Keratinocyte (primary cell): ENCODE measurements around the gene UCKL1. TPM values are rescaled to one million over a fixed set of nuclear protein-coding genes. Genes with fewer than 3 reads are reported as not detected.

ENCODE experiments used
- DNase-seq: peaks from one replicate; pipeline ENCODE4 v3.0.0-alpha.2; 2011; ENCODE audit warnings: low read depth, missing footprints, low spot score
- FAIRE-seq: peaks from 2 replicates; lab custom pipeline; 2011; peaks lifted over from hg19 to GRCh38; lab: Jason Lieb, UNC
- H2AFZ ChIP-seq: 2 replicates; pipeline ENCODE4 v1.6.0; 2012; ENCODE audit warnings: low read length, control low read depth, inconsistent platforms; ENCODE audit not compliant: control insufficient read depth
- H3K27ac ChIP-seq: 2 replicates; pipeline ENCODE4 v1.5.1; 2011; ENCODE audit warnings: low read length; ENCODE audit not compliant: control insufficient read depth, insufficient read depth
- H3K27me3 ChIP-seq: 3 replicates; pipeline ENCODE4 v1.6.0; 2011; ENCODE audit warnings: low read length; ENCODE audit not compliant: control insufficient read depth, insufficient read depth; ENCODE audit errors: extremely low read depth
- H3K36me3 ChIP-seq, 2 experiments: 2 replicates in 1 of 2; 3 replicates in 1 of 2; pipeline ENCODE4 v1.5.1; 2011; ENCODE audit warnings: low read length in 2 of 2, mild to moderate bottlenecking in 1 of 2; ENCODE audit not compliant: control insufficient read depth in 2 of 2, insufficient read depth in 2 of 2; ENCODE audit errors: extremely low read depth in 1 of 2
- H3K4me1 ChIP-seq: 3 replicates; pipeline ENCODE4 v1.5.1; 2011; ENCODE audit warnings: low read length; ENCODE audit not compliant: control insufficient read depth, insufficient read depth; ENCODE audit errors: extremely low read depth
- H3K4me2 ChIP-seq: 3 replicates; pipeline ENCODE4 v1.6.0; 2011; ENCODE audit warnings: low read depth, low read length; ENCODE audit not compliant: control insufficient read depth, insufficient read depth; ENCODE audit errors: extremely low read depth
- H3K4me3 ChIP-seq, 3 experiments: fragments of 200-600 bp in 1 of 3; sonication (generic) in 1 of 3; 2 replicates in 2 of 3; 3 replicates in 1 of 3; pipeline ENCODE4 v1.5.1; 2011 to 2016; ENCODE audit warnings: low read length in 3 of 3, mild to moderate bottlenecking in 3 of 3, control low read depth in 2 of 3, inconsistent platforms in 1 of 3, low read depth in 1 of 3, mixed read lengths in 1 of 3, mixed run types in 1 of 3, moderate library complexity in 1 of 3; ENCODE audit not compliant: control insufficient read depth in 2 of 3, insufficient read depth in 2 of 3; ENCODE audit errors: extremely low read depth in 1 of 3
- H3K79me2 ChIP-seq: 2 replicates; pipeline ENCODE4 v1.6.0; 2012; ENCODE audit warnings: low read length; ENCODE audit not compliant: control insufficient read depth, insufficient read depth
- H3K9ac ChIP-seq: 3 replicates; pipeline ENCODE4 v1.6.0; 2011; ENCODE audit warnings: low read length; ENCODE audit not compliant: control insufficient read depth, insufficient read depth; ENCODE audit errors: extremely low read depth
- H3K9me1 ChIP-seq: 3 replicates; pipeline ENCODE4 v1.6.0; 2011; ENCODE audit warnings: low read length; ENCODE audit not compliant: control insufficient read depth, insufficient read depth; ENCODE audit errors: extremely low read depth
- H3K9me3 ChIP-seq: 2 replicates; pipeline ENCODE4 v1.5.1; 2012; ENCODE audit warnings: low read depth, low read length; ENCODE audit not compliant: control insufficient read depth
- H4K20me1 ChIP-seq: 3 replicates; pipeline ENCODE4 v1.6.0; 2011; ENCODE audit warnings: low read length; ENCODE audit not compliant: control insufficient read depth, insufficient read depth; ENCODE audit errors: extremely low read depth
- EZH2 ChIP-seq: IDR thresholded peaks from one replicate; pipeline ENCODE4 v1.6.1; 2012; ENCODE audit warnings: inconsistent platforms, mild to moderate bottlenecking, low read length, moderate library complexity
- dilution Hi-C: fragments of 300-500 bp; cut with MboI; formaldehyde crosslinking; loops from one replicate; pipeline ENCODE4 v1.7.0; 2020; ENCODE audit warnings: low sequenced_read_pairs; ENCODE audit not compliant: extremely low pct_ligation_motif_present
- polyA plus RNA-seq, 5 experiments: library from polyadenylated mRNA; depleted of rRNA in 3 of 5; stranded (reverse) in 3 of 5; stranded (forward) in 1 of 5; unstranded in 1 of 5; fragments of >200 nt; gene quantifications; 1 replicate in 1 of 5; 2 replicates in 3 of 5; 3 replicates in 1 of 5; pipeline versions ENCODE4 v1.2.1 to v1.2.3, GENCODE V29; 2011 to 2012; ENCODE audit warnings: missing spikeins in 2 of 5, low read depth in 1 of 5, low replicate concordance in 1 of 5
- TF ChIP-seq, protein P1 (sequence below), 3 experiments: IDR thresholded peaks in 1 of 3; conservative IDR thresholded peaks in 1 of 3; optimal IDR thresholded peaks in 1 of 3; 2 replicates in 2 of 3; 3 replicates in 1 of 3; pipeline versions ENCODE3 to v1.5.1; 2011; ENCODE audit warnings: low read length in 3 of 3, mild to moderate bottlenecking in 3 of 3, moderate library complexity in 2 of 3, control low read depth in 1 of 3, inconsistent platforms in 1 of 3; ENCODE audit not compliant: insufficient read depth in 2 of 3; ENCODE audit errors: extremely low read depth in 1 of 3

The UCKL1 gene
- polyA plus RNA-seq, 1 donor (not counting 4 experiments of a cell fraction or from before 2014, with no cell fraction given), result 24.1 TPM

DNA sequence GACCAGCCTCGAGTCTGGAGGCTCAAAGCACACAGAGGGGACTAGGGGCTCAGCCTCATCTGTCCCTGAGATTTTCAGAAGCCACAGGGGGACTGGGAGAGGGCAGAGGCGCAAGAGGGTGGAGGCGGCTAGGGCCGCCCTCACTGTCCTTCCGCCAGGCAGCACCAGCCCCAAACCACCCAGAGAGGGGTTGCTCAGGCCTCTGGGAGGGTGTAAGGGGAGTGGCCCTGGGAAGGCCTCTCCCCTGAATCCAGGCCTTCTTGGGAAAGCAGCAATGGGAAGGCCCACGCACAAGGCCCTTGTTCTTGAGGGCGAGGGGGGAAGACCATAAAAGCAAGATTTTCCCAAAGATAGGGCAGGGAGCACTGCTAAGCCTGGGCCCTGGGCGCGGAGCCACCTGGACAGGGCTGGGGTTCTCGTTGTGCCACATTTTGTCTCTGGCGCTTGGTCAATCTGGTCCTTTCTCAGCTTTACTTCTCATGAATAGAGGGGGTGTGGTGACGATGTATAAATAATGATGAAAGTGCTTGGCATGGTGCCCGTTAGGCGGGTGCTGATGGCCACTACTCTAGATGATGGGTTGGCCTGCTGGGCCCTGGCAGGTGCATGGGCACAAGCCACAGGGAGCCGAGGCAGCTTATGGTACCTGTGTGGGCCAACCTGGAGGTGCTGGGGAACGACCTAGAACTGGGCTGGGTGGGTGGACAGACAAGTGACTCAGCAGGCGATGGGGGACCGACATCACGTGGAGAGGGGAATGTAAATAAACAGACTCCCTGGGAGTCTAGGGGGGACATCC is 18.4 kb upstream of the UCKL1 start:
- TF ChIP-seq, protein P1, sequence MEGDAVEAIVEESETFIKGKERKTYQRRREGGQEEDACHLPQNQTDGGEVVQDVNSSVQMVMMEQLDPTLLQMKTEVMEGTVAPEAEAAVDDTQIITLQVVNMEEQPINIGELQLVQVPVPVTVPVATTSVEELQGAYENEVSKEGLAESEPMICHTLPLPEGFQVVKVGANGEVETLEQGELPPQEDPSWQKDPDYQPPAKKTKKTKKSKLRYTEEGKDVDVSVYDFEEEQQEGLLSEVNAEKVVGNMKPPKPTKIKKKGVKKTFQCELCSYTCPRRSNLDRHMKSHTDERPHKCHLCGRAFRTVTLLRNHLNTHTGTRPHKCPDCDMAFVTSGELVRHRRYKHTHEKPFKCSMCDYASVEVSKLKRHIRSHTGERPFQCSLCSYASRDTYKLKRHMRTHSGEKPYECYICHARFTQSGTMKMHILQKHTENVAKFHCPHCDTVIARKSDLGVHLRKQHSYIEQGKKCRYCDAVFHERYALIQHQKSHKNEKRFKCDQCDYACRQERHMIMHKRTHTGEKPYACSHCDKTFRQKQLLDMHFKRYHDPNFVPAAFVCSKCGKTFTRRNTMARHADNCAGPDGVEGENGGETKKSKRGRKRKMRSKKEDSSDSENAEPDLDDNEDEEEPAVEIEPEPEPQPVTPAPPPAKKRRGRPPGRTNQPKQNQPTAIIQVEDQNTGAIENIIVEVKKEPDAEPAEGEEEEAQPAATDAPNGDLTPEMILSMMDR (optimal IDR thresholded peaks at IDR 0.05 in 1 of 3, IDR thresholded peaks at IDR 0.05 in 1 of 3, conservative IDR thresholded peaks at IDR 0.05 in 1 of 3; ENCODE audit: extremely low read depth in 1 of 3, insufficient read depth in 2 of 3, low read length in 3 of 3), result no peak
- no peak for TF ChIP-seq EZH2
- FAIRE-seq (no peak), DNase-seq (no peak)
- Histone ChIP-seq H3K9me3 (no peaks in the 10 kb centered on the region), H3K4me1 (peaks cover 10% of the 10 kb centered on the region), H3K36me3 (no peaks in the 10 kb centered on the region), H3K4me3 (no peak overlapping the region), H3K9me1 (no peaks in the 10 kb centered on the region), H3K27ac (no peak overlapping the region), H3K27me3 (peaks cover 4% of the 10 kb centered on the region), H3K4me2 (no peak overlapping the region), H2AFZ (no peak overlapping the region), H4K20me1 (no peaks in the 10 kb centered on the region), H3K79me2 (no peaks in the 10 kb centered on the region), H3K9ac (no peak overlapping the region)
- dilution Hi-C loops, result no loop called here

DNA sequence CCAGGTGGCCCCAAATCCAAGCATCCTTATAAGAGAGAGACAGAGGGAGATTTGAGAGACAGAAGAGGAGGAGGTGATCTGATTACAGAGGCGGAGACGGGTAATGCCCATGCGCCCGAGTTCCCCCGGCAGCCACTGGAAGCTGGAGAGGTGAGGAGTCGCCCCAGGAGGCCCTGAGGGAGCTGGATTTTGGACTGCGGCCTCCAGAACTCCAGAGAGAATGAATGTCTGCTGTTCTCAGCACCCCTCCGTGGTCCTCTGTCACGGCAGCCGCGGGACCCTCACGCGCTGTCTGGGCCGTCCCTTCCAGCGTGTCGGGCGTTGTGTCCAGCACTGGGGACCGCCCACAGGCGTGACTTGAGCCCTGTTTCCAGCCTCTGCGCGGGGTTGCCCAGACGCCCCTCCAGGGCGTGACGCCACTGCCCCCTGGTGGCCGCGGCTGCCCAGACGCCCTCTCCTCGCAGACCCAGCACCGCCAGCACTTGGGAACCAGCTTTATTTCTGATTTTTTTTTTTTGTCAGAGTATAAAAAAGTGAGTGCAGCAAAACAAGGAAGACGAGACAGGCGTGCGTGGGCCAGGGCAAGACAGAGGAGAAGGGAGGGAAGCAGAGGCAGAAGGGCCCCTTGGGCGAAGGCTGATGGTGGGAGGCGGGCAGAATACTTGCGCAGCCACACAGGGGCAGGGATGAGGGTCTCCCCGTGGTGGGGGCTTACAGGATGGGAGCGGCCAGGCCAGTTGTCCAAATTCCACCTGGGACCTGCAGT is 17.6 kb upstream of the UCKL1 start:
- Histone ChIP-seq H3K79me2 (peaks cover 4% of the 10 kb centered on the region), H3K9me3 (no peaks in the 10 kb centered on the region), H3K4me2 (peak overlapping the region; percentile 92), H3K9ac (peak overlapping the region; percentile 44), H3K36me3 (no peaks in the 10 kb centered on the region), H3K27me3 (peaks cover 4% of the 10 kb centered on the region), H3K27ac (peak overlapping the region; percentile 14), H4K20me1 (no peaks in the 10 kb centered on the region), H3K9me1 (no peaks in the 10 kb centered on the region), H2AFZ (peak overlapping the region; percentile 93), H3K4me3 (peak overlapping the region; percentile 33 to 62 (median 44)), H3K4me1 (peaks cover 12% of the 10 kb centered on the region)
- dilution Hi-C loops, result no loop called here
- DNase-seq (no peak), FAIRE-seq (no peak)
- TF ChIP-seq, protein P1 (optimal IDR thresholded peaks at IDR 0.05 in 1 of 3, IDR thresholded peaks at IDR 0.05 in 1 of 3, conservative IDR thresholded peaks at IDR 0.05 in 1 of 3; ENCODE audit: extremely low read depth in 1 of 3, insufficient read depth in 2 of 3, low read length in 3 of 3), result peak; percentile 85 to 97 (median 92)
- TF ChIP-seq EZH2, result no peak
